Left lobe of liver (tissue), 2 donors: Measurements from ENCODE around the gene CXXC5. TPM values are rescaled to one million over a fixed set of nuclear protein-coding genes. Genes with fewer than 3 reads are reported as not detected.

Source experiments
- ATAC-seq: fragments of 200-7000 bp; cut with Tn5 transposase; one replicate; pipeline ENCODE4 v1.9.1; 2020; ENCODE audit warnings: mild to moderate bottlenecking, moderate library complexity
- DNase-seq: peaks from one replicate; pipeline ENCODE4 v3.0.0-alpha.2; 2020; ENCODE audit warnings: low spot score
- total RNA-seq: library from RNA; stranded (reverse); gene quantifications from one replicate; pipeline ENCODE4 v1.2.1, GENCODE V29; 2021
- donor health status: DM: no; HTN: no; CAD: no; lungs with moderate emphysema.
- donor health status: DM: no; HTN: yes; CAD: no.

Gene CXXC5
- total RNA-seq, 1 donor from 2014 or later: 64.0 TPM

- ATAC-seq: no peak
- no peak for DNase-seq
Measured at GRCh38 chr5:139678751-139679750, 30.9 kb downstream of the CXXC5 start.

- ATAC-seq (no peak), DNase-seq (no peak)
Measured at GRCh38 chr5:139680368-139681111, 32.4 kb downstream of the CXXC5 start.

DNA sequence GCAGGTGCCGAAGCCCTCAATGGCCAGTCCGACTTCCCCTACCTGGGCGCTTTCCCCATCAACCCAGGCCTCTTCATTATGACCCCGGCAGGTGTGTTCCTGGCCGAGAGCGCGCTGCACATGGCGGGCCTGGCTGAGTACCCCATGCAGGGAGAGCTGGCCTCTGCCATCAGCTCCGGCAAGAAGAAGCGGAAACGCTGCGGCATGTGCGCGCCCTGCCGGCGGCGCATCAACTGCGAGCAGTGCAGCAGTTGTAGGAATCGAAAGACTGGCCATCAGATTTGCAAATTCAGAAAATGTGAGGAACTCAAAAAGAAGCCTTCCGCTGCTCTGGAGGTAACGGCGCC, 32.9 kb downstream of the CXXC5 start:
- DNase-seq (no peak), ATAC-seq (no peak)

DNA sequence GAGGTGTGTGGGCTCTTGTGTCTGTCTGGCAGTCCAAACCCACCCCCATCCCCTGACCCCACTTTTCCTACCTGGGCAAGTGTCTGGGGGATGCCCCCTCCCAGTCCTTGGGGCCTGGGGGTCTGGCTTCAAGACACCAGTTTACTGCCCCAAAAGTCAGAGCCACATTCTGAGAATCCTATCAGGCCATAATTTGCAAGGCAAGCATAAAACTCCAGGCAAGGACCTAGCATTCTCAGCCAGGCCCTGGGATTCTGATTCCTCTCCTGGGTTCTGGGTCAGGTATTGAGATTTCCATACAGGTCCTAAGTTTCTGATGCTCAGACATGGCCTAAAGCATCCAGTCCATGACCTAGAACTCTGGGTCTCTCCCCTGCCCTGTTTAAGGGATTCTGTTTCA, 33.3 kb downstream of the CXXC5 start:
- ATAC-seq: no peak
- DNase-seq: no peak

GRCh38 chr5:139682016-139682975, 34.1 kb downstream of the CXXC5 start:
- DNase-seq: no peak

GRCh38 chr5:139683295-139684271, 35.4 kb downstream of the CXXC5 start:
- ATAC-seq (no peak), DNase-seq (no peak)

More at GRCh38 chr5:139682016-139682975, 34.1 kb downstream of the CXXC5 start:
- no peak for ATAC-seq

- peak; percentile 9 for ATAC-seq
Measured at GRCh38 chr5:139684350-139684880, 36.3 kb downstream of the CXXC5 start.

DNA sequence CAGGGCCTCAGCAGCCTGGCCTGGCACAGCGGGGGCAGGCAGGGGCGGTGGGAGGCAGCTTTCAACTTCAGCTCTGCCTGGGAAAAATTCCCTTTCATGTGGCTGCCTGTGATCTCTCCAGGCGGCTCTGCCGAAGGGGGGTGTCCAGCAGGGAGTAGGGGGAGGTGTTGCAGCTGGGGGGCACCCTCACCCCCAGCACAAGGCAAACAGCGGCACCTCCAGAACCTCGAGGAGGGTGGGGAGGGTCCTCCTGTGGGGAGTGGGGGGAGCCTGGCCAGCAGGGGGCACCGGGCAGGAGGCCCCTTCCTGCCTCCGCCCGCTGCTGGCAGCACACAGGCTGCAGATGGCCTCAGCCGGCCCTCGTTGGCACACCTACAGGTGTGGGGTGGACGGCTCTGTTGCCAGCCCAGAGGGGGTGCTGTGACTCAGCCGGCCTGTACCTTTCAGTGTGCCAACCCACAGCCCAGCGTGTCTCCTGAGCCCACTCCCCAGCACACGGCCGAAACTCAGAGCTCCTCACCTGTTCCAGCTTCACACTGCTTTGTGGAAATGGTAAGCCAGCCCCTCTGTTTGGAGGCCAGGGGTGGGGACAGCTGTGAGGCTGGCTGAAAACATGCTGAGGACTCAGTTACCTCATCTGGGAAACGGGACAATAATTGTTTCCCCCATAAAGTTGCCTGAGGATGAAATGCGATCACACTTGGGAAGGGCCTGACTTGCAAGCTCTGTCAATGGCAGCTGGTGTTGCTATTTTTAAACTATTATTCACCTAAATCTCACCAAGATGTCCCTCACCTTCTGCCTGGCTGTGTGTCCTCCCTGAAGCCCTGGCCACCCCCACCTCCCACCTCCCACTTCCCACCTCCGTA, 37.0 kb downstream of the CXXC5 start:
- DNase-seq: no peak
- peak; percentile 53 for ATAC-seq

More at GRCh38 chr5:139684350-139684880, 36.3 kb downstream of the CXXC5 start:
- DNase-seq: no peak

GRCh38 chr5:139685886-139686285, 37.7 kb downstream of the CXXC5 start:
- no peak for DNase-seq

GRCh38 chr5:139686356-139686705, 38.2 kb downstream of the CXXC5 start:
- ATAC-seq: no peak
- DNase-seq: no peak

More at GRCh38 chr5:139685886-139686285, 37.7 kb downstream of the CXXC5 start:
- peak; percentile 27 for ATAC-seq

- peak; percentile 54 for ATAC-seq
- peak; percentile 77 for DNase-seq
Measured at GRCh38 chr5:139686706-139687441, 38.7 kb downstream of the CXXC5 start.

- ATAC-seq (peak; percentile 63), DNase-seq (peak; percentile 96)
Measured at GRCh38 chr5:139687656-139688055, 39.5 kb downstream of the CXXC5 start.

GRCh38 chr5:139688088-139688702, 40.0 kb downstream of the CXXC5 start:
- DNase-seq (no peak), ATAC-seq (no peak)

- ATAC-seq (no peak), DNase-seq (no peak)
Measured at GRCh38 chr5:139688751-139689372, 40.7 kb downstream of the CXXC5 start.

- DNase-seq (peak; percentile 65), ATAC-seq (peak; percentile 24)
Measured at GRCh38 chr5:139689631-139690063, 41.5 kb downstream of the CXXC5 start.

DNA sequence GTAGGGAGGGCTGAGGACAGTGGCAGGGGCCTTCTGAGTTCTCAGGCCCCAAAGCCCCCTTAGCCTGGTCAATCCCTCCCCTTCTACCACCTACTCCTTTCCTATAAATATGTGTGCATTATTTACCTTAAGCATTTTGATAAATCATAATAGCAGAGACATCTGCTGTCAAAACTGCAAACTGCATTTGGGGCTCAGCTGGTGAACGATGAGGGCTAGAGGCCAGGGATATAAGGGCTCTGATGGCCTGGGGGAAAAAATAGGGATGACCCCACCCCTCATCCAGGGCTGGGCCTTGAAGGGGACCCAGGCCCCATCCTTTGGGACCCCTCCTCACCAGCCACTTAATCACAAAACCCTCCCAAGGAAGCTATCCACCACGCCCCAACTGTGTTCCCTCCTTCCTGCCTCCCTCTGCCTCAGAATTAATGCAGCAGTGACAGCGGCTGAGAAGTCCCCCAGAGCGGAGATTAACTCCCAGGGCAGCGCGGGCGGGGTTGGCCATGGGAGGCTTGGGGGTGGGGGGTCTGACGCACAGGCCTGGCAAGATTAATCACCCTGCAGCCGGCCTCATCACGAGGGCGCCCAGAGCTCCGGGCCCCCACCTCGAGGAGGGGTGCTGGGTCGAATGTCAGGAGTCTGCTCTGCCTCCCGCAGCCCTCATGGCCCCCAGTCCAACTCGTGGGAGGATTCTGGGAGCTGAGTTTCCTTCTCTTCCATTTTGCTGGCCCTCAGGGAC, 42.1 kb downstream of the CXXC5 start:
- ATAC-seq: peak; percentile 6
- DNase-seq: no peak
